ENCODE data around the gene GLIS1. TPM values are rescaled to one million over a fixed set of nuclear protein-coding genes. Genes with fewer than 3 reads are reported as not detected.

GLIS1 gene
- total and polyA plus RNA-seq, 11 donors: 0.06 to 0.35 (median 0.13) TPM; not detected in 6

- 45 to 58% (median 49%) methylated on average over 10 of the region's 10 CpGs for WGBS, 4 donors
- no peaks in the 10 kb centered on the region for H3K9me3 ChIP-seq
- ATAC-seq: no peak
- H3K4me3 ChIP-seq: no peak overlapping the region
- peaks cover 0 to 8% (median 6%) of the 10 kb centered on the region in 9 donors for H3K27me3 ChIP-seq
- intact Hi-C loops (cut with DNase I): no loop called here
- DNase-seq: no peak
- TF ChIP-seq POLR2A (IDR thresholded peaks at IDR 0.05) (no peak), CTCF (IDR thresholded peaks at IDR 0.05) (no peak)
- no peaks in the 10 kb centered on the region for H3K36me3 ChIP-seq
- peaks cover 0 to 5% (median 0%) of the 10 kb centered on the region in 12 donors for H3K4me1 ChIP-seq
- no peak overlapping the region for H3K27ac ChIP-seq
Observed at GRCh38 chr1:53655931-53656746, 82.8 kb downstream of the GLIS1 start.

GRCh38 chr1:53654216-53655210 is 84.5 kb downstream of the GLIS1 start:
- H3K27me3 ChIP-seq: peaks cover 0 to 8% (median 6%) of the 10 kb centered on the region in 9 donors
- no peak overlapping the region for H3K27ac ChIP-seq
- H3K4me3 ChIP-seq: no peak overlapping the region
- DNase-seq: no peak
- 72 to 83% (median 77%) methylated on average over 26 to 27 of the region's 27 CpGs for WGBS, 4 donors
- no peaks in the 10 kb centered on the region for H3K9me3 ChIP-seq
- no peak for TF ChIP-seq CTCF (IDR thresholded peaks at IDR 0.05)
- TF ChIP-seq POLR2A (IDR thresholded peaks at IDR 0.05): no peak
- peaks cover 0 to 5% (median 0%) of the 10 kb centered on the region in 12 donors for H3K4me1 ChIP-seq
- no peaks in the 10 kb centered on the region for H3K36me3 ChIP-seq
- ATAC-seq: no peak
- intact Hi-C loops (cut with DNase I): no loop called here

- TF ChIP-seq POLR2A (IDR thresholded peaks at IDR 0.05): no peak
- TF ChIP-seq CTCF (IDR thresholded peaks at IDR 0.05): no peak
- ATAC-seq (no peak), DNase-seq (no peak)
- Histone ChIP-seq H3K4me1 (peaks cover 0 to 5% (median 0%) of the 10 kb centered on the region in 12 donors), H3K9me3 (no peaks in the 10 kb centered on the region), H3K4me3 (no peak overlapping the region), H3K27me3 (peaks cover 0 to 8% (median 6%) of the 10 kb centered on the region in 9 donors), H3K36me3 (no peaks in the 10 kb centered on the region), H3K27ac (no peak overlapping the region)
- WGBS, 4 donors: 41 to 66% (median 52%) methylated on average over 4 to 5 of the region's 5 CpGs
- intact Hi-C loops (cut with DNase I): no loop called here
Observed at GRCh38 chr1:53653631-53654030, 85.3 kb downstream of the GLIS1 start.

GRCh38 chr1:53653200-53653575 is 85.8 kb downstream of the GLIS1 start:
- Histone ChIP-seq H3K4me1 (peaks cover 0 to 5% (median 0%) of the 10 kb centered on the region in 12 donors), H3K36me3 (no peaks in the 10 kb centered on the region), H3K9me3 (no peaks in the 10 kb centered on the region), H3K4me3 (no peak overlapping the region), H3K27me3 (peaks cover 0 to 8% (median 6%) of the 10 kb centered on the region in 9 donors), H3K27ac (no peak overlapping the region)
- DNase-seq: no peak
- intact Hi-C loops (cut with DNase I): no loop called here
- 68 to 77% (median 70%) methylated on average over 7 of the region's 7 CpGs for WGBS, 4 donors
- no peak for TF ChIP-seq CTCF (IDR thresholded peaks at IDR 0.05)
- no peak for TF ChIP-seq POLR2A (IDR thresholded peaks at IDR 0.05)
- no peak for ATAC-seq

Measured in heart left ventricle (tissue), 16 donors.